Dedifferentiated amniotic fluid mesenchymal stem cell (primary cell): ENCODE measurements around the gene FBXO38.

Source experiments
- DNase-seq: peaks from one replicate; pipeline ENCODE4 v3.0.0-alpha.2; 2016; ENCODE audit errors: extremely low spot score

Gene FBXO38

DNA sequence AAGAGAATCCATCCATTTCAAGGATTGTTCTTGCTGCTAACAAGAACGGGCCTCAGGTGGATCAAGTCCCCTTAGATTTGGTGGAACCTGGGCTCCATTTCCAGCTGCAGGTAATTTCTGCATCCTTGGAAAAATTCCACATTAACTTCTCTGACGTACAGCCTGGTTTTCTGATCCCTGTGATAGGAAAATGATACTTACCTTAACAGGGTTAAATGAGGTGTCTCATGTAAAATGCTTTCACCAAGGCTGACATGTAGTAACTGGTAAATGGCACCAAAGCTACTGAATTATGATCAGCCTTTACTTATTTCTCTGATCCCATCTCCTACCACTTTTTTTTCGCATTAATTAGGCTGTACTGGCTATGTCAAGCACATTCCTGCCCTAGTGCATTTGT lies 93.7 kb downstream of the FBXO38 start:
- DNase-seq, result no peak

GRCh38 chr5:148482196-148482595 lies 98.4 kb downstream of the FBXO38 start:
- no peak for DNase-seq

DNA sequence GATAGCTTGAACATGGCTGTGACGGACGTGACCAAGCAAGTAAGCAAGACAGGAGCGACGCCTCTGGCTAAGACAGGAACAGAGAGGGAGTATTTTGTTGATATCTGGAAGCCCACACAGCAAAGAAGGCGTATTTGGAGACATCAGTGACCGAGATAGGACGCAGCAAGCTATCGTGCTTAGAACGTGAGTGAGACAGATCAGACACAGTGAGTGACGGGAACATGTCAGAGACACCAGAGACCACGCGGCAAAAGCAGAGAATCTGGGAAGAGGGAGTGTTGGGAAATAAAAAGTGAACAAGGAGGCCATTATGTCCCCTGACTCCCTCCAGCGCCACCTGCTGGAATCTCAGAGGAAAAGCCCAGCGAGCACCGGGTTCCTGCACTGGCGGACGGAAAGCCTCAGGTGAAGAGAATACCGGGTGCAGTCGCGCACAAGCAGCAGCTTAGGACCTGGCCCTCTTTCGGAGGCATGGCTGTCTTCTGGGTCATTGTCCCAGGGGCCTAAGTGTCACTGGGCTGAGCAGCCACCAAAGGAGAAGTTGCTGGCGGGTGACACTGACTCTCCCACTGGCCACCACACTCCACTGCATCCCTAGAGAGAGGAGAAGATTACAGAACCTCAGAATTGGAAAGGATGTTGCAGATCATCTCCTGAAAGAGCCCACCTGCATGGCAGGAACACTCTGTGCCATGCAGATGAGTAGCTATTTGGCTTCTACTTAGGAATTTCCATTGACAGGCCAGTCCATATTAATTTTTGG lies 99.1 kb downstream of the FBXO38 start:
- no peak for DNase-seq

- DNase-seq, result no peak
Observed at GRCh38 chr5:148483750-148484149, 100.0 kb downstream of the FBXO38 start.

GRCh38 chr5:148484651-148485050 lies 100.9 kb downstream of the FBXO38 start:
- no peak for DNase-seq

DNA sequence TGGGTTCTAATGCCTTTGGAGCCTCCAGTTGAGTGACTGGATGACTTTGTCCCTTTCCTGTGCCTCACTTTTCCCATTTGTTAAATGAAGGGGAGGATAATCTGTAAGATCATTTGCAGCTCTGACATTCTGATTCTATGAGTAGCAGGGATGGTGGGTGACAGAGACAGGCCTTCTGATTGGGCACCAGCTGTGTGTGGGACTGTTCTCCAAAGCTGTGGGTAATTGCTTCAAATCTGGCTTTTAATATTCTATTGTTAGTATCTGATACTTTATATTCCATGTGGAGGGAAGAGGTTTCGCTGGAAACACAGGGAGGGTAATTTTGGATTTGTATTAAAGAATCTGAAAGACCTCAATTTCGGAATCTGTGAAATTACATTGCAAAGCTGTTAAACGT lies 102.7 kb downstream of the FBXO38 start:
- DNase-seq, result no peak

DNA sequence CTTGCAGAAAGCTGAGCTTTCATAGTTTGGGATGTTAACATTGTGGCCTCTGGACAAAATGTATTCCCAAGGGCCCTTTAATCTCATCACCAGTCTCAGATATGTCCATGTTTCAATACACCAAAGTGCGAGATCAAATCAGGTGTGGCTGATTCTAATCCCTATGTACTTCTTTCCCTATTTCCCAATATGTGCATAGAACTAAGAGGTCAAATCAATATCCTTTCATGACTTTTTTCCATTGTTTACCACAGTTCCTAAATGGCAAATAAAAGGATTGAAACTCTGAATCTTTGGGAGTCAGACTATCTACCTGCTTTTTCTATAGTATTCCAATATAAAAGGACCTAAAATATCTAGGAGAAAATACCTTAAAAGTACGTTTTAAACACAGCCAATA lies 105.0 kb downstream of the FBXO38 start:
- no peak for DNase-seq

- DNase-seq, result no peak
Observed at GRCh38 chr5:148491015-148491792, 107.4 kb downstream of the FBXO38 start.

DNA sequence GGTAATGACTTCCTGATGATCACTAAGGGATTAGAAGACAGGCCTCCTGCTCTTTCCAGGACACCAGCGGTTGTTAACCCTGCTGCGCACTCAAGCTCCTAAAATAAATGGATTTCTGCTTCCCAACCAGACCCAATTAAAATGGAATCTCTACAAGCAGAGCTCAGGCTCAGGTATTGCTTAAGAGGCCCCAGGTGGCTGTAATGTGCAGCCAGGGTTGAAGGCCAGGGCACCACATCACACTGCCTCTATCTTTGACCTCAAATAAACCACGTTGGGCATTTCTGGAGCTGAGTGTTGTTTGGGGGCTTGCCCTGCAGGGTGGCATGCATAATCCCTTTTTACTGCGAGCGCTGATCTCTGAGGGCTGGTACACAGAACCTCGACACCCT lies 108.0 kb downstream of the FBXO38 start:
- DNase-seq, result no peak

DNA sequence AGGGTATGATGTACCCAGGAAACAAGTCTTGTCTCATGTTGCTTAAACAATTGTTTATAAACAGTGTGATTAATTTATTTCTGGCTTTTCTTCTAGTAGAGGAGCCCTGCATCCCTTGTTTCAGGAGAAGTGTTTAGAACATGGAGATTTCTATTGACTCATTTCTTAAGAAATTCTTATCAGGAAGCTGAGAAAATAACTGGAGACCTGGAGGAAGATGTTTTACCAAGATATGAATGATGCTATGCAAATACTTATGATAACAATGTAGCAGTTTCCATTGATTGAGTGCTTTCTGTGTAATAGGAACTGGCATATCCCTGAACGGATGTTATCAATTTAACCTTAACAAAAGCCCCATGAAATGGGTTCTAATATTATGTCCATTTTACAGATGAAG lies 108.6 kb downstream of the FBXO38 start:
- no peak for DNase-seq
